Vagina (tissue), 2 donors: ENCODE measurements around the gene NKAIN2. TPM values are rescaled to one million over a fixed set of nuclear protein-coding genes. Genes with fewer than 3 reads are reported as not detected.
"Not testable (repeated sequence)": the region's sequence is repeated elsewhere in the genome, so short reads cannot be mapped to it uniquely, and the experiment has no call there.

Source experiments
- DNase-seq, 2 donors: peaks; one replicate each; pipeline ENCODE4 v3.0.0-alpha.2; 2017; ENCODE audit errors: extremely low spot score in 2 of 2
- H3K27ac ChIP-seq: fragments of 200-600 bp; sonication (generic); one replicate; pipeline ENCODE4 v1.5.1; 2019
- H3K27me3 ChIP-seq: fragments of 200-600 bp; sonication (generic); one replicate; pipeline ENCODE4 v1.5.1; 2019
- H3K36me3 ChIP-seq, 2 donors: fragments of 200-600 bp; sonication (generic); one replicate each; pipeline ENCODE4 v1.5.1; 2017 to 2019
- H3K4me1 ChIP-seq: fragments of 200-600 bp; sonication (generic); one replicate; pipeline ENCODE4 v1.5.1; 2019
- H3K4me3 ChIP-seq, 2 donors: fragments of 200-600 bp; sonication (generic); 1 replicate in 1 of 2; 2 replicates in 1 of 2; pipeline ENCODE4 v1.5.1; 2016 to 2019
- H3K9me3 ChIP-seq: fragments of 200-600 bp; sonication (generic); one replicate; pipeline ENCODE4 v1.5.1; 2019
- CTCF ChIP-seq, 3 experiments: fragments of 450-650 bp in 2 of 3; fragments of 200-600 bp in 1 of 3; sonication (generic) in 1 of 3; IDR thresholded peaks; one replicate each; pipeline ENCODE4 v1.5.1; 2017 to 2019; ENCODE audit warnings: antibody characterized with exemption in 3 of 3, mild to moderate bottlenecking in 2 of 3, moderate library complexity in 2 of 3
- POLR2A ChIP-seq, 2 donors: fragments of 450-650 bp; IDR thresholded peaks; one replicate each; pipeline ENCODE4 v1.6.1; 2017; ENCODE audit warnings: antibody characterized with exemption in 2 of 2, mild to moderate bottlenecking in 2 of 2, moderate library complexity in 2 of 2
- POLR2AphosphoS5 ChIP-seq, 2 donors: sonication (generic); formaldehyde crosslinking; IDR thresholded peaks; one replicate each; pipeline ENCODE4 v1.9.0; 2017; ENCODE audit warnings: antibody characterized with exemption in 2 of 2, mild to moderate bottlenecking in 2 of 2, low read depth in 1 of 2; ENCODE audit not compliant: insufficient read depth in 1 of 2
- intact Hi-C: fragments of 100-400 bp; cut with DNase I; formaldehyde crosslinking; loops from one replicate; pipeline ENCODE4 v1.15.1; 2023
- total RNA-seq: library from RNA; depleted of rRNA; stranded (reverse); fragments of >200 nt; gene quantifications from one replicate; pipeline ENCODE4 v1.2.3, GENCODE V29; 2016

NKAIN2 gene
- total RNA-seq, 1 donor from 2014 or later: not detected

DNA sequence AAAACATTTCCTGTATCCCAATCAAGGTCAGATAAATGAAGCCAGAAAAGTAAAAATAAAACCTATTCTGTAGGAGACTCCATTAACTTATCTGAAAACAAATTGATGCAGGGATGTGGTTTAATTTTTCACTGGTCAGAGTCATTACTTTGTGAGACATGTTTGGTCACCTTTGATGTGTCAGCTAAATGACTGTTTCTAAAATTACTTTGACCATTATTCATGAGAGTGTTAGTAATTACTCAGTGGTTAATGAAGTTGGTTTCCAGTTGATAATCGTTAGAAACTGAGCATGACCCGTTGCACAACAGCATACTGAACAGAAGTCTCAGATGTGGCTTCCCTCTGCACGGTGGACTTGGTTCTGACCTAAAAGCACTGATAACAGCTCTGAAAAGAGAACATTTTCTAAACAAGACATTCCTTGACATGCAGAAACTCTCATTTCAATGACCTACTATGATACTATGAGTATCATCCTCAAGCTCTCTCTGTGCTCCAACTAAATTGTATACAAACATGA is 748.1 kb downstream of the NKAIN2 start:
- Histone ChIP-seq H3K4me1 (no peaks in the 10 kb centered on the region), H3K36me3 (no peaks in the 10 kb centered on the region), H3K27ac (no peak overlapping the region), H3K27me3 (no peaks in the 10 kb centered on the region), H3K4me3 (no peak overlapping the region), H3K9me3 (no peaks in the 10 kb centered on the region)
- no peak for DNase-seq
- intact Hi-C loops: no loop called here
- TF ChIP-seq POLR2A (IDR thresholded peaks at IDR 0.05): no peak
- TF ChIP-seq POLR2AphosphoS5 (IDR thresholded peaks at IDR 0.05; ENCODE audit: insufficient read depth in 1 of 2, low read depth in 1 of 2): no peak
- TF ChIP-seq CTCF (IDR thresholded peaks at IDR 0.05): no peak

GRCh38 chr6:124557873-124558272 is 754.2 kb downstream of the NKAIN2 start:
- Histone ChIP-seq H3K27ac (no peak overlapping the region), H3K4me3 (no peak overlapping the region), H3K4me1 (no peaks in the 10 kb centered on the region), H3K9me3 (no peaks in the 10 kb centered on the region), H3K36me3 (no peaks in the 10 kb centered on the region), H3K27me3 (no peaks in the 10 kb centered on the region)
- no peak for DNase-seq
- TF ChIP-seq CTCF (IDR thresholded peaks at IDR 0.05) (no peak), POLR2AphosphoS5 (IDR thresholded peaks at IDR 0.05; ENCODE audit: insufficient read depth in 1 of 2, low read depth in 1 of 2) (no peak), POLR2A (IDR thresholded peaks at IDR 0.05) (no peak)
- intact Hi-C loops: no loop called here

DNA sequence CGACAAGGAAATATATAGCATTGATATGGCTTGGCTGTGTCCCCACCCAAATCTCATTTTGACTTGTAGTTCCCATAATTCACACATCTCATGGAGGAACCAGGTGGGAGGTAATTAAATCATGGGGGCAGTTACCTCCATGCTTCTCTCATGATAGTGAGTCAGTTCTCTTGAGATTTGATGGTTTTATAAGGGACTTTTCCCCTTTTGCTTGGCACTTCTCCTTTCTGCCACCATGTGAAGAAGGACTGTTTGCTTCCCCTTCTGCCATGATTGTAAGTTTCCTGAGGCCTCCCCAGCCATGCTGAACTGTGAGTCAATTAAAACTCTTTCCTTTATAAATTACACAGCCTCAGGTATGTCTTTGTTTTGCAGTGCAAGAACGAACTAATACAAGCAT is 756.4 kb downstream of the NKAIN2 start:
- H3K4me1 ChIP-seq, H3K27ac ChIP-seq, intact Hi-C loops, H3K27me3 ChIP-seq, H3K36me3 ChIP-seq, H3K4me3 ChIP-seq, DNase-seq, H3K9me3 ChIP-seq: not testable (repeated sequence)

DNA sequence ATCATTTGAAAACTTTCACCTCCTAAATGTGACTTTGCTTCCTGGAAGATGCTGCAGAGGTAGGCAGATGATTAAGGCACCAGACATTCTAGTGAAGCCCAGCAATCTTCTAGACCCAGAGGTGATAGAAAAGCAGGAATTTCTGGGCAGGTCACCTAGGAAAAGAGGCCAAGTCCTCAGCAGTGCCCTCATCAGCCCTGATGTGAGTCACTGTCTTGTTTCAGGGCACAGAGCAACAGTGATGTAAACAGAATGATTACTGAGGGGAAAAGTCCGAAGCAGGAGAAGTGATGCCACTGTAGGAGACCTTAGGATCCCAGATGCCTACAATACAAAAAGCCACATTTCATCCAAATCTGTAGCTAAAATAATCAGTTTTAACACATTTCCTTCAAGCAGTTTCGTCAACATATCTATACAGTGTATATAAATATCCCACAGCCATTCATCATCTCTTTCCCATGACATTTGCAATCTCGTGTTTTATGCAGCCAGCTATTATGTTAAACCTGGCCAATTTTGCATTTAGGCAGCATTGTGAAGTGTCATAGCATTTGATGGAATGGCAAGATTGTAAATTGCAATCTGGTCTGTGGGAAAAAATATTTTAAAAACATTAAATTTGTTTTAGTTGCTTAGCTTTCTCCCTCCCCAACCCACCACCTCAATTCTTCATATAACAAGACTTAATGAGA is 757.4 kb downstream of the NKAIN2 start:
- Histone ChIP-seq H3K36me3 (no peaks in the 10 kb centered on the region), H3K4me1 (no peaks in the 10 kb centered on the region), H3K9me3 (no peaks in the 10 kb centered on the region), H3K27me3 (no peaks in the 10 kb centered on the region), H3K27ac (no peak overlapping the region), H3K4me3 (no peak overlapping the region)
- TF ChIP-seq POLR2A (IDR thresholded peaks at IDR 0.05) (no peak), CTCF (IDR thresholded peaks at IDR 0.05) (no peak), POLR2AphosphoS5 (IDR thresholded peaks at IDR 0.05; ENCODE audit: insufficient read depth in 1 of 2, low read depth in 1 of 2) (no peak)
- intact Hi-C loops: no loop called here
- DNase-seq: no peak

- Histone ChIP-seq H3K9me3 (no peaks in the 10 kb centered on the region), H3K4me1 (no peaks in the 10 kb centered on the region), H3K36me3 (no peaks in the 10 kb centered on the region), H3K27ac (no peak overlapping the region), H3K4me3 (no peak overlapping the region), H3K27me3 (no peaks in the 10 kb centered on the region)
- intact Hi-C loops: no loop called here
- TF ChIP-seq POLR2AphosphoS5 (IDR thresholded peaks at IDR 0.05; ENCODE audit: insufficient read depth in 1 of 2, low read depth in 1 of 2) (no peak), CTCF (IDR thresholded peaks at IDR 0.05) (no peak)
- DNase-seq: no peak
These were observed 758.0 kb downstream of the NKAIN2 start for GRCh38 chr6:124561635-124562130.

DNA sequence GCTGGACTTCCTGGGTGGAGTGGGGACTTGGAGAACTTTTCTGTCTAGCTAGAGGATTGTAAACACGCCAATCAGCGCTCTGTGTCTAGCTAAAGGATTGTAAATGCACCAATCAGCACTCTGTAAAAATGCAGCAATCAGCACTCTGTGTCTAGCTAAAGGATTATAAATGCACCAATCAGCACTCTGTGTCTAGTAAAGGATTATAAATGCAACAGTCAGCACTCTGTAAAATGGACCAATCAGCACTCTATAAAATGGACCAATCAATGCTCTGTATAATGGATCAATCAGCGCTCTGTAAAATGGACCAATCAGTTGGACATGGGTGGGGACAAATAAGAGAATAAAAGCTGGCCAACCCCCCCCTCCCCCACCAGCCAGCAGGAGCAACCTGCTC is 760.5 kb downstream of the NKAIN2 start:
- H3K27ac ChIP-seq, intact Hi-C loops, DNase-seq, H3K36me3 ChIP-seq, H3K4me1 ChIP-seq, H3K27me3 ChIP-seq, H3K4me3 ChIP-seq, H3K9me3 ChIP-seq: not testable (repeated sequence)
